Upper lobe of left lung (tissue), 4 donors: ENCODE data around the gene TMPRSS4.

Experiments
- EP300 ChIP-seq, 4 donors: sonication (generic); formaldehyde crosslinking; IDR thresholded peaks; one replicate each; pipeline ENCODE4 v1.5.1; 2017; ENCODE audit warnings: antibody characterized with exemption in 4 of 4, control low read depth in 2 of 4
- POLR2A ChIP-seq, 4 donors: fragments of 450-650 bp; IDR thresholded peaks; one replicate each; pipeline ENCODE4 v1.5.1; 2016 to 2017; ENCODE audit warnings: antibody characterized with exemption in 4 of 4, mild to moderate bottlenecking in 2 of 4
- POLR2AphosphoS5 ChIP-seq, 2 donors: sonication (generic); formaldehyde crosslinking; IDR thresholded peaks; one replicate each; pipeline ENCODE4 v1.5.1; 2017; ENCODE audit warnings: antibody characterized with exemption in 2 of 2
- TF ChIP-seq, protein P1 (sequence below), 6 experiments: fragments of 450-650 bp in 4 of 6; fragments of 200-600 bp in 2 of 6; sonication (generic) in 2 of 6; IDR thresholded peaks; one replicate each; pipeline ENCODE4 v1.5.1; 2016 to 2019; ENCODE audit warnings: antibody characterized with exemption in 6 of 6

DNA sequence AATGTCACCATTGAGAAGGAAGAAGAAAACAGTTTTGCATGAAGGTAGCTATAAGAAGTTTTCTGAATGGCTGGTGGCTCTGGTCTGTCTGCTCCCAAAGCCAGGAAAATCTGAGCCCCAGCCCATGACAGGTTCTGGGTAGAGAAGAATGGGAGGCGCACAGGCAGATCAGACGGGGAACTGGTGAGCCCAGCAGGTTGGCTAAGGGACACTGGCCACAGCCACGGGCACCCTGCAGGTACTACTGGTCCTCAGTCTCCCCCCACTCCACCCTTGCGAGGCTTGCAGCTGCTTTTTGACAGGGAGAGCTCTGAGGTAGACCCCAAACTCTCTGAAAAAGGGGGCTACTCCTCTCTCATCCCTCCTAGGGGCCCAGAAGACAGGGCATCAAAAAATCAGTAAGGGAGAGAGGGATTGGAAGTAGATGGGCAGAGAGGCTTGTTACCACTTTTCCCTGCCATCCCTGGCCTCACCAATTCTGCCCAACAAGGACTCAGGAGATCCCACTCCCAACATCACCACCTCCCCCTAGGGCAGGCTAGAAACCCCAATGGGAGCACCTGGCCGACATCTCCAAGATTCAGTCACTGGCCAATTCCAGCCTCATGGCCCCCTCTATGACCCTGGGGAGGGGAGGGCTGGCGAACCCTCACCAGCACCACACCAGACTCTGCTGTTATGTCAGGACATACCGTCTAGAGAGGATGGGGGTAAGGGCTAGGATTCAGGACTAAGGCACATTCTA lies 58.3 kb downstream of the TMPRSS4 start:
- TF ChIP-seq POLR2A (IDR thresholded peaks at IDR 0.05) (no peak), EP300 (IDR thresholded peaks at IDR 0.05) (no peak), POLR2AphosphoS5 (IDR thresholded peaks at IDR 0.05) (no peak)
- TF ChIP-seq, protein P1, sequence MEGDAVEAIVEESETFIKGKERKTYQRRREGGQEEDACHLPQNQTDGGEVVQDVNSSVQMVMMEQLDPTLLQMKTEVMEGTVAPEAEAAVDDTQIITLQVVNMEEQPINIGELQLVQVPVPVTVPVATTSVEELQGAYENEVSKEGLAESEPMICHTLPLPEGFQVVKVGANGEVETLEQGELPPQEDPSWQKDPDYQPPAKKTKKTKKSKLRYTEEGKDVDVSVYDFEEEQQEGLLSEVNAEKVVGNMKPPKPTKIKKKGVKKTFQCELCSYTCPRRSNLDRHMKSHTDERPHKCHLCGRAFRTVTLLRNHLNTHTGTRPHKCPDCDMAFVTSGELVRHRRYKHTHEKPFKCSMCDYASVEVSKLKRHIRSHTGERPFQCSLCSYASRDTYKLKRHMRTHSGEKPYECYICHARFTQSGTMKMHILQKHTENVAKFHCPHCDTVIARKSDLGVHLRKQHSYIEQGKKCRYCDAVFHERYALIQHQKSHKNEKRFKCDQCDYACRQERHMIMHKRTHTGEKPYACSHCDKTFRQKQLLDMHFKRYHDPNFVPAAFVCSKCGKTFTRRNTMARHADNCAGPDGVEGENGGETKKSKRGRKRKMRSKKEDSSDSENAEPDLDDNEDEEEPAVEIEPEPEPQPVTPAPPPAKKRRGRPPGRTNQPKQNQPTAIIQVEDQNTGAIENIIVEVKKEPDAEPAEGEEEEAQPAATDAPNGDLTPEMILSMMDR (IDR thresholded peaks at IDR 0.05) = no peak
